ENCODE measurements around the gene RAPGEF3.

RAPGEF3 gene

GRCh38 chr12:47785036-47785886, 26.6 kb upstream of the RAPGEF3 start:
- in situ Hi-C loops (cut with HindIII; ENCODE audit: low pct_ligation_motif_present, low sequenced_read_pairs), result no loop called here
- Histone ChIP-seq H3K27me3 (replicated peaks) (no peaks in the 10 kb centered on the region), H3K36me3 (replicated peaks) (peaks cover 86% of the 10 kb centered on the region), H3K27ac (no peak overlapping the region), H3K4me3 (ENCODE audit: low read depth, low read length) (no peak overlapping the region)
- TF ChIP-seq, protein P1, sequence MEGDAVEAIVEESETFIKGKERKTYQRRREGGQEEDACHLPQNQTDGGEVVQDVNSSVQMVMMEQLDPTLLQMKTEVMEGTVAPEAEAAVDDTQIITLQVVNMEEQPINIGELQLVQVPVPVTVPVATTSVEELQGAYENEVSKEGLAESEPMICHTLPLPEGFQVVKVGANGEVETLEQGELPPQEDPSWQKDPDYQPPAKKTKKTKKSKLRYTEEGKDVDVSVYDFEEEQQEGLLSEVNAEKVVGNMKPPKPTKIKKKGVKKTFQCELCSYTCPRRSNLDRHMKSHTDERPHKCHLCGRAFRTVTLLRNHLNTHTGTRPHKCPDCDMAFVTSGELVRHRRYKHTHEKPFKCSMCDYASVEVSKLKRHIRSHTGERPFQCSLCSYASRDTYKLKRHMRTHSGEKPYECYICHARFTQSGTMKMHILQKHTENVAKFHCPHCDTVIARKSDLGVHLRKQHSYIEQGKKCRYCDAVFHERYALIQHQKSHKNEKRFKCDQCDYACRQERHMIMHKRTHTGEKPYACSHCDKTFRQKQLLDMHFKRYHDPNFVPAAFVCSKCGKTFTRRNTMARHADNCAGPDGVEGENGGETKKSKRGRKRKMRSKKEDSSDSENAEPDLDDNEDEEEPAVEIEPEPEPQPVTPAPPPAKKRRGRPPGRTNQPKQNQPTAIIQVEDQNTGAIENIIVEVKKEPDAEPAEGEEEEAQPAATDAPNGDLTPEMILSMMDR (IDR thresholded peaks at IDR 0.05; ENCODE audit: low read depth, low read length, missing control alignments), result no peak
- no peak for DNase-seq

GRCh38 chr12:47783821-47784819, 25.4 kb upstream of the RAPGEF3 start:
- Histone ChIP-seq H3K27ac (no peak overlapping the region), H3K4me3 (ENCODE audit: low read depth, low read length) (no peak overlapping the region), H3K36me3 (replicated peaks) (peaks cover 75% of the 10 kb centered on the region), H3K27me3 (replicated peaks) (no peaks in the 10 kb centered on the region)
- in situ Hi-C loops (cut with HindIII; ENCODE audit: low pct_ligation_motif_present, low sequenced_read_pairs), result no loop called here
- DNase-seq, result no peak
- TF ChIP-seq, protein P1 (IDR thresholded peaks at IDR 0.05; ENCODE audit: low read depth, low read length, missing control alignments), result no peak

DNA sequence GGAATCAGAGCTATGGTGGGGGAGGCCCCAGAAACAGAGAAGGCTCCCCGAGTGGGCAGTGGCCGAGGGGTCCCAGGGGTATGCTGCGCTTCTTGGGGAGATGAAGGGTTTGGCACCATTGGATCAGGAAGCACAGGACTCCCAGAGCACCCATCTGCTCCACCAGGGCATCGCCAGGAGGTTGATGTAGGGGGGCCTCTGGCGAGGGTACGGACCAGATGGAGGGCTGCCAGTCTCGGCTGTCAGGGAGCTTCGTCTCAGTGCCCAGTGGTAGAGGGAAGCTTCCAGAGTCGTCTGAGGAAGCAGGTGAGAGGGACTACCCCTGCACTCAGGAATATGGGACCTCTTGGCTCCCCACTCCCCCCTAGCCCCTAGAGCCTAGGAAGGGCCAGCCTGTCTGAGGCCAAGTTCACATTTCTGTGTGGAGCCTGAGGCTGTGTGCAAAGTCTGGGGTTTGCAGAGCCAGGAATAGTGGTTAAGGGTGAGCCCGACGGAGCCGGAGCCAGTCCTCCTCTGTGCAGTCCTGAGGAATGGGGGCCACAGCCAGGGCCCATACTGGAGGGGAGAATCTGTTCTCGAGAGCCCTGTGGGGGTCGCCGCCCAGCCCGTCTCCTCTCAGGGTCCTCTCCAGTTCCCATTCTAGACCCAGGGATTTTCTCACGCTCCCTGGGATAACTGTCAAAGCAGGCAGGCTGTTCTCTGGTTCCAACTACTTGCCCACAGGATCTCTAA, 24.5 kb upstream of the RAPGEF3 start:
- H3K27ac ChIP-seq, result no peak overlapping the region
- in situ Hi-C loops (cut with HindIII; ENCODE audit: low pct_ligation_motif_present, low sequenced_read_pairs), result no loop called here
- TF ChIP-seq, protein P1 (IDR thresholded peaks at IDR 0.05; ENCODE audit: low read depth, low read length, missing control alignments), result no peak
- no peak overlapping the region for H3K4me3 ChIP-seq (ENCODE audit: low read depth, low read length)
- no peak for DNase-seq
- H3K36me3 ChIP-seq (replicated peaks), result peaks cover 65% of the 10 kb centered on the region
- no peaks in the 10 kb centered on the region for H3K27me3 ChIP-seq (replicated peaks)

DNA sequence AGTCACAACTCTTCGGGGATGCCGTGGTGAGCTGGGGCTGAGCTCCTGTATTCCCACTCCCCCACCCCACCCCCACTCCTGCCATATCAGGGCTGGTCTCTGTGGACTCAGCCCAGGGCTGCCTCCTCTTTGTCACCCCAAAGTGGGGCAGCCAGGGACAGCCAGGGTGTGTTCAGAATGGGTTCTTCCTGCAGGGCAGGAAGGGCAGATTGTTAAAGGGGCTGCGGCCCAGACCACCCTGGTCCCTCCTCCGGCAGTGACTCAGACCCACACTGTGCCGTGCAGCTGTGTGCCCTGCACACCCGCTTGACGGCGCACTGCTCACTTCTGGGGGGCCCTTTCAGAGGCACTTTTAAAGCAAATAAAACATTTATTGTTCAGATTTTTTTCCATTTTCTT, 23.7 kb upstream of the RAPGEF3 start:
- no peak overlapping the region for H3K27ac ChIP-seq
- in situ Hi-C loops (cut with HindIII; ENCODE audit: low pct_ligation_motif_present, low sequenced_read_pairs), result no loop called here
- peaks cover 57% of the 10 kb centered on the region for H3K36me3 ChIP-seq (replicated peaks)
- no peaks in the 10 kb centered on the region for H3K27me3 ChIP-seq (replicated peaks)
- H3K4me3 ChIP-seq (ENCODE audit: low read depth, low read length), result no peak overlapping the region
- DNase-seq, result no peak
- TF ChIP-seq, protein P1 (IDR thresholded peaks at IDR 0.05; ENCODE audit: low read depth, low read length, missing control alignments), result peak; percentile 23

DNA sequence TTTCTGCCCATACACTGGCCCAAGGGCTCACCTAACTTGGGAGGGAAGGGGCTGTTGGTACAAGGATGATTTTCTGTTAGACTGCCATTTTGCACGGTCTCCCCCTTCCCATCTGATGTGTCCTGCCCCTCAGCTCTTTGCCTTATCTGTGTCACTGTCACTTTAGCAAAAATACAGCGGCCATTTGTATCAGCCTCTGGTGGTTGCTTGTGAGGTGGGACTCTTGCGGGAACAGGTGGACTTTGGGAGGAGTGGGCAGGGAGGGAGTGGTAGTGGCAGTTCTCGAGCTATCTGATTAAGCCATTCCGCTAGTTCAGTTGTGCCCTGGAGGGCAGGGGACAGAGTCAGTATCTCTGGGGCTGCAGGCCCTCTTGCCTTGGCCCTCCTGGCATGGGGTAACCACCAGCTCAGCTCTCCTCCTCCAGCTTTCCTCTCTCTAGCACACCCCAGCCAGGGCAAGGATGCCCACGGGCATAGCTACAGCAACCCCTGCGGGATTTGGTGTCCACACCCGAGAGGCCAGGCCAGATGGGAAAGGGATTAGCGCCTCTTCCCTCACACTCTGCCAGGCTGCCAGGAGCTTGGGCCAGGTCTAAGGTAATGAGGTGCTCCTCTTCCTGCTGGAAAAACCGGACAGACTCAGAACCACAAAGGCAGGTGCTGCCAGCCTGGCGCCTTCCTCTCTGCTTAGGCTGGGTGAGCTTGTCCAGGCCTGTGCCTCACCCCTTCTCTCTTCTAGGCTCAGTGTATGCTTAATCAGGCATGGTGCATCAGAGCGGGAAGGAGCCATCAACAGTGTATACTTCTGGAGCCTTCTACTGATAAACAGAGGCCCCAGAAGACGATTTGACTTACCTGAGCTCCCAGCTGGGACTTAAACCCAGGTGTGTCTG, 23.0 kb upstream of the RAPGEF3 start:
- Histone ChIP-seq H3K4me3 (ENCODE audit: low read depth, low read length) (no peak overlapping the region), H3K27ac (no peak overlapping the region), H3K36me3 (replicated peaks) (peaks cover 51% of the 10 kb centered on the region), H3K27me3 (replicated peaks) (no peaks in the 10 kb centered on the region)
- no peak for DNase-seq
- TF ChIP-seq, protein P1 (IDR thresholded peaks at IDR 0.05; ENCODE audit: low read depth, low read length, missing control alignments), result no peak
- in situ Hi-C loops (cut with HindIII; ENCODE audit: low pct_ligation_motif_present, low sequenced_read_pairs), result no loop called here

All from brain microvascular endothelial cell (primary cell).